GM19467 (cell line): Measurements from ENCODE around the gene KIF17.
"Not testable (repeated sequence)": the region's sequence is repeated elsewhere in the genome, so short reads cannot be mapped to it uniquely, and the experiment has no call there.

Experiments
- ATAC-seq: cut with Tn5 transposase; IDR thresholded peaks from one replicate; pipeline ENCODE4 v1.9.1; 2021; ENCODE audit warnings: mild to moderate bottlenecking, moderate library complexity; ENCODE audit not compliant: unreplicated experiment

Gene KIF17

GRCh38 chr1:20727746-20728316 is 10.0 kb upstream of the KIF17 start:
- ATAC-seq = no peak

- ATAC-seq = no peak
Measured at GRCh38 chr1:20726932-20727745, 9.3 kb upstream of the KIF17 start.

- no peak for ATAC-seq
Measured at GRCh38 chr1:20726118-20726911, 8.5 kb upstream of the KIF17 start.

- ATAC-seq = no peak
Measured at GRCh38 chr1:20725189-20726117, 7.6 kb upstream of the KIF17 start.

- no peak for ATAC-seq
Measured at GRCh38 chr1:20724364-20725188, 6.8 kb upstream of the KIF17 start.

GRCh38 chr1:20723537-20724363 is 5.9 kb upstream of the KIF17 start:
- no peak for ATAC-seq

GRCh38 chr1:20723159-20723536 is 5.3 kb upstream of the KIF17 start:
- no peak for ATAC-seq

GRCh38 chr1:20721117-20722061 is 3.6 kb upstream of the KIF17 start:
- ATAC-seq = no peak

GRCh38 chr1:20720631-20721091 is 2.9 kb upstream of the KIF17 start:
- ATAC-seq = no peak

- no peak for ATAC-seq
Measured at GRCh38 chr1:20719871-20720620, 2.2 kb upstream of the KIF17 start.

- no peak for ATAC-seq
Measured at GRCh38 chr1:20719261-20719660, 1.5 kb upstream of the KIF17 start.

- not testable (repeated sequence) for ATAC-seq
Measured at GRCh38 chr1:20718343-20718882, 606 bp upstream of the KIF17 start.

- ATAC-seq = no peak
Measured at GRCh38 chr1:20716232-20716631, 1.6 kb downstream of the KIF17 start.

GRCh38 chr1:20715406-20715805 is 2.4 kb downstream of the KIF17 start:
- ATAC-seq = no peak

GRCh38 chr1:20713440-20713839 is 4.4 kb downstream of the KIF17 start:
- ATAC-seq = no peak

- no peak for ATAC-seq
Measured at GRCh38 chr1:20712215-20712577, 5.6 kb downstream of the KIF17 start.
